ENCODE measurements around the gene CFHR5.
"Not testable (repeated sequence)": the region's sequence is repeated elsewhere in the genome, so short reads cannot be mapped to it uniquely, and the experiment has no call there.

Gene CFHR5

DNA sequence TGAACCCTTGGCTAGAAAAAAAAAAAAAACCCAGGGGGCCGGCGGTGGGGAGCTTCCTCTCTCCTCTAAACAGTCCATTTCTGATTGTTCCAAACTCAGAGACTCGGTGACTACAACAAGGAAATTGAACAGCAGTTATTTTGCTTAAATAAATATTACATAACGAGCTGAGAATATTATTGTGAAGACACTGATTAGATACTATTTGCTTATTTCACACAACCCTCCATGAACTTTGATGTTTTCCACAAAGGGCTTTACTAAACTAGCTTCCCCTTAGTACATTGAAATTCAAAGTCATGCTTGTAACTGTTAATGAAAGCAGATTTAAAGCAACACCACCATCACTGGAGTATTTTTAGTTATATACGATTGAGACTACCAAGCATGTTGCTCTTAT, at the start of gene CFHR5:
TSS of gene CFHR5 (plus strand) at position 279 of the 400 bp plus-strand sequence. CDS start at position 388, 109 bp downstream.
- no peak for DNase-seq (ENCODE audit: low read depth in 2 of 2)

DNA sequence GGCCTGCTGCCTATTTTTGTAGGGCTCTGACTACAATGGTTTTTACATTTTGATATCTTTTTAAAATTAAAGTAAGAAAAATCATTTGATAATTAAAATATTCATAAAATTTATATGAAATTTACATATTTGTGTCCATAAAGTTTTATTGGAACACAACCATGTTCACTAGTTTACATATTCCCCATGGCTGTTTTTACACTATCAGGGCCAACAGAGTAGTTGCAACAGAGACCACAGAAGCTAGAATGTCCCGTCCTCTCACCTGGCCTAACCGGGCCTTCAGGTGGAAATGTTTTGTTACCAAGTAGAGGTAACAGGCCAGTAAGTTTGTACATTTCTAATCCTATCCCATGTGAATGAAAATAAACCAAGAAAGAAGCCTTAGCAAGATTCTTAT, 44.5 kb upstream of the CFHR5 start:
- not testable (repeated sequence) for DNase-seq (ENCODE audit: low read depth in 2 of 2)

DNA sequence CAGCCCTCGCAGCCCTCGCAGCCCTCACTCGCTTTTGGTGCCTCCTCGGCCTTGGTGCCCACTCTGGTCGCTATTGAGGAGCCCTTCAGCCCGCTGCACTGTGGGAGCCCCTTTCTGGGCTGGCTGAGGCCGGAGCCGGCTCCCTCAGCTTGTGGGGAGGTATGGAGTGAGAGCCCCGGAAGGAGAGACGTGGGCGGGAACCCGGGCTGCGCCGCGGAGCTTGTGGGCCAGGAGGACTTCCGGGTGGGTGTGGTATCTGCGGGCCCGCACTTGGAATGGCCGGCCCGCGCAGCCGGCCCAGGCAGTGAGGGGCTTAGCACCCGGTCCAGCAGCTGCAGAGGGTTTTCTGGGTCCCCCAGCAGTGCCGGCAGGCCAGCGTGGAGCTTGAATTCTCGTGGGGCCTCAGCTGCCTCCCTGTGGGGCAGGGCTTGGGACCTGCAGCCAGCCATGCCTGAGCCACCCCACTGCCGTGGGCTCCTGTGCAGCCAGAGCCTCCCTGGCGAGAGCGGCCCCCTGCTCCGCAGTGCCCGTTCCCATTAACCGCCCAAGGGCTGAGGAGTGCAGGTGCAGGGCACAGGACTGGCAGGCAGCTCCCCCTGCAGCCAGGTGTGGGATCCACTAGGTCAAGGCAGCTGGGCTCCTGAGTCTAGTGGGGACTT, 43.7 kb upstream of the CFHR5 start:
- no peak for DNase-seq (ENCODE audit: low read depth in 2 of 2)

DNA sequence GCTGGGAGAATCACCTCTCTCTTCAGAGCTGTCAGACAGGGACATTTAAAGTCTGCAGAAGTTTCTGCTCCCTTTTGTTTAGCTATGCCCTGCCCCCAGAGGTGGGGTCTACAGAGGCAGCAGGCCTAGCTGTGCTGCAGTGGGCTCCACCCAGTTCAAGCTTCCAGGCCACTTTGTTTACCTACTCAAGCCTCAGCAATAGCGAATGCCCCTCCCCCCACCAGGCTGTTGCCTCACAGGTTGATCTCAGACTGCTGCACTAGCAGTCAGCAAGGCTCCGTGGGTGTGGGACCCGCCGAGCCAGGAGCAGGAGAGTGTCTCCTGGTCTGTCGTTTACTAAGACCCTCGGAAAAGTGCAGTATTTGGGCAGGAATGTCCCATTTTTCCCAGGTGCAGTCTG, 35.9 kb upstream of the CFHR5 start:
- not testable (repeated sequence) for DNase-seq (ENCODE audit: low read depth in 2 of 2)

DNA sequence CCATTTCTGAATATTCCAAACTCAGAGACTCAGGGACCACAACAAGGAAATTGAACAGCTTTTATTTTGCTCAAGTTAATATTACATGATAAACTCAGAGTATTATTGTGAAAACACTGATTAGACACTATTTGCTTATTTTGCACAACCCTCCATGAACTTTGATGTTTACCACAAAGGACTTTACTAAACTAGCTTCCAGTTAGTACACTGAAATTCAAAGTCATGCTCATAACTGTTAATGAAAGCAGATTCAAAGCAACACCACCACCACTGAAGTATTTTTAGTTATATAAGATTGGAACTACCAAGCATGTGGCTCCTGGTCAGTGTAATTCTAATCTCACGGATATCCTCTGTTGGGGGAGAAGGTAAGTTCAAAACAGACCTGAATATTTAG, 33.8 kb upstream of the CFHR5 start, which contains the start of gene CFHR2:
TSS of gene CFHR2 (plus strand) at position 171 of the 400 bp plus-strand sequence. CDS start at position 314, 143 bp downstream.
- not testable (repeated sequence) for DNase-seq (ENCODE audit: low read depth in 2 of 2)

DNA sequence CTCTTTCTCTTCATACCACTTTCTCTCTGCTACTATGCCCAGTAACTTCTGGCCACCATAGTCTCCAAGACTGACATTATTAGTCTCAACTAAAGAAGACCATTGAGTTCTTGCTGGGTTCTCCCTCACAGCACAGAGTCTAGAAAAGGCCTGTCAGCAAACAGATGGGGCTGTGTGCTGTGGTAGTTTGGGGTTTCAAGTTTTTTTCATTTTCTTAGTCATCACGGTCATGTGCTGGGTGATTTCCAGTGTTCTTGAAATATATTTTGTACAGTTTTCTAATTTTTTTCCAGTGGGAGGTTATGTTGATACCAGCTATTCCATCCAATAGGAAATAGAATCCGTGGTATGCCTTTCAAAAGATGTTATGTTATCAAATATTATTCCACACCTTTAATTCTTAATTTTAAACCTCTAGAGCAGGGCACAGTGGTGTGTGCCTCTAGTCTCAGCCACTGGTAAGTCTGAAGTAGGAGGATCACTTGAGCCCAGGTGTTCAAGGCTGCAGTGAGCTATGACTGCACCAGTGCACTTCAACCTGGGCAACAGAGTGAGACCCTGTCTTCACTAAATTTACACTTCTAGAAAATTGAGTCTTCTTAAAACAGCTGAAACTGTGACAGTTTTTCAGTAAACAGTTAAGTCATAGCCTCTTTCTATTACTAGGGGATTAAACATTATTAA, 25.5 kb upstream of the CFHR5 start:
- no peak for DNase-seq (ENCODE audit: low read depth in 2 of 2)

DNA sequence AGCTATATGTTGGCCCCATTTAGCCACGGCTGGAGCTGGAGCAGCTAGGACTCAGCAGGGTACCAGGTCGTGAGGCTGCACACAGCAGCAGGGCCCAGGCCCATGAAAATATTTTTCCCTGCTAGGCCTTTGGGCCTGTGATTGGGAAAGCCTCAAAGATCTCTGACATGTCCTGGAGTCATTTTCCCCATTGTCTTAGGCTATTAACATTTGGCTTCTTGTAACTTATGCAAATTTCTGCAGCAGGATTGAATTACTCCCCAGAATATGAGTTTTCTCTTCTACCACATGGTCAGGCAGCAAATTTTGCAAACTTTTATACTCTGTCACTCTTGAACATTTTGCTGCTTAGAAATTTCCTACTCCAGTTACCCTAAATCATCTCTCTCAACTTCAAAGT, 22.6 kb upstream of the CFHR5 start:
- DNase-seq (ENCODE audit: low read depth in 2 of 2), result no peak

DNA sequence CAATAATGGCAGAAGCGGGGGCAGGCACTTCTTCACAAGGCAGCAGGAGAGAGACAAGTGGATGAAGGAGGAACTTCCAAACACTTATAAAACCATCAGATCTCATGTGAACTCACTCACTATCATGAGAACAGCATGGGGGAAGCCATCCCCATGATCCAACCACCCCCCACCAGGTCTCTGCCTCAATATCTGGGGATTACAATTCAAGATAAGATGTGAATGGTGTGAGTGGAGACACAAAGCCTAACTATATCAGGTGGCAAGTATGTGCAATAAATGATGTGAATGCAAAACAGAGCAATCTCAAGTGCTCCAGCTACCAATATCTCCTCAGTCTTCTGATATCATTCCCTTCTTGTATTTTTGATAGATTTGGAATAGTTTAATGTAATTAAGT, 21.4 kb upstream of the CFHR5 start:
- DNase-seq (ENCODE audit: low read depth in 2 of 2), result no peak

DNA sequence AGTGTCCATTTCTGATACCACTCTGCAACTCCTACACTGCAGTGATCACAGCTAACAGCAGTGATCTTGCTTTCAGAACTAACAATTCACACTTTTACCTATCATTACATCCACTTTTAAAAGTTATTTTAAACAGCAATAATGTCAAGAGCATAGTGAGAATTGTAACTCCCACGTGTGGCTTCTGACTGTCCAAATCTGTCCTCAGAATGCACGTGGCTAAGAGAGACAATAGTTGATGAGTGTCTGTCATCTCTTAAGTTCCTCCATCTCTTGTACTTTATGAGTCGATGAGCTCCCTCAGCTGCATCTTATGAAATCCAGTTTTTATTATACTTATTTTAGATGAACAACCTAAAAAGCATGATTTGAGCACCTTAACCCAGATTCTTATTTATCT, 16.5 kb upstream of the CFHR5 start:
- no peak for DNase-seq (ENCODE audit: low read depth in 2 of 2)

DNA sequence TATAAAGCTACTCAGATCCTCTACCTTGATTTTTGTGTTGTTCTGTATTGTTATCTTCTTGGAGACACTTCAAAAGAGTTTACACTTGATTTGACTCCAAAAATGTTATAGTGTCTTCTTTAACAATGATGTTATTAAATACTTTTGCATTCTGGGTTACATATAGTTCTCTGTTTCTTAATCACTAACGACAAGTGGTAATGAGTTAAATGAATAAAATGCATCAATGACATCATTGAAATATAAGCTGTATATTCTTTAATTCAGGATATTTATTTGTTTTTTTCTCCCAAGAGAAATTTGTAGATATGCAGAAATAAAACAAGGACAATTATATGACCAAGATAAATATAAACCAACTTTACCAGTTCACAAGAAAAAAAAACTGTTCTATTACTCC, 7.2 kb upstream of the CFHR5 start:
- no peak for DNase-seq (ENCODE audit: low read depth in 2 of 2)

DNA sequence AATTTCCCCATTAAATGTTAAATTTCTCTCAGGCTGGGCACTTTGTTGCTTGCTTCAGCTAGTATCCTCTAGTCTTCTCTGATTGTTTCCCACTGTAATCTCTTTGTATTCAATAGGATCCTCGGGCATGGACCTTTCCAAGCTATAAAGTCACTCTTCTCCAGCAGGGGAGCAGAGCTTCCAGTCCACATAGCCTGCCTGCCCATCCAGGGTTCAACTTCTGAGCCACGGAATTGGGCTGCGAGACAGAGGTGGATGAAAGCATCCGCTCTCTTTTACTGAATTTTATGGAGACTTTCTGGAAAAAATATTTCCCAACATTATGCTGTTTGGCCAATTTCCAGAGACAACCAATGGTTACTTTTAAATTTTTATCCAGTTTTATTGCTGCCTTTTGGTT, 1.1 kb upstream of the CFHR5 start:
- no peak for DNase-seq (ENCODE audit: low read depth in 2 of 2)

DNA sequence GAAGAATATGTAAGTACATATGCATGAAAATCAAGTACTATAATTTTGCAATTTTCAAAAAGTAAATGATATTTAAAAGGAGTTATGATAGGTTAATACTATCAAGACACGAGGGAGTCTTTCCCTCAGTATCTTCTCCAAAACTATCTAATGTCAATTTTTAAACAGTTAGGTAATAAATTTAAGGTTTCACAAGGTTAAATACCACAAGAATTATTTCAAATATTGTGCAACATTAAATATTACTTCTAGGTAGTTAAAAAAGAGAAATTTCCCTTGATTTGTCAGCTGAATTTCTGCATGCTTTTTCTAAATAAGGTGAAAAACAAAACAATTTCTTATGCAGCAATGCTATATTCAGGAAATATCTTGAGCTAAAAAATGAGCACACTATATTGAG, 3.5 kb downstream of the CFHR5 start:
- DNase-seq (ENCODE audit: low read depth in 2 of 2), result no peak

DNA sequence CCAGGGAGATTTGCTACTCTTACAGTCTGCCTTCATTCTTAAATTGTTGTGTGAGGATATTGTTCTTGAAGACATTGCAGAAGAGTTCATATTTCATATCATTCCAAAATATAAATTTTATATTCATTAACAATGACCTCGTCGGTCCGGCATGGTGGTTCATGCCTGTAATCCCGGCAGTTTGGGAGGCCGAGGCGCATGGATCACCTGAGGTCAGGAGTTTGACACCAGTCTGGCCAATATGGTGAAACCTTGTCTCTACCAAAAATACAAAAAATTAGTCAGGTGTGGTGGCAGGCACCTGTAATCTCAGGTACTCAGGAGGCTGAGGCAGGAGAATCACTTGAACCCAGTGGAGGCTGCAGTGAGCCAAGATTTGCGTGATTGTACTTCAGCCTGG, 4.9 kb downstream of the CFHR5 start:
- not testable (repeated sequence) for DNase-seq (ENCODE audit: low read depth in 2 of 2)

DNA sequence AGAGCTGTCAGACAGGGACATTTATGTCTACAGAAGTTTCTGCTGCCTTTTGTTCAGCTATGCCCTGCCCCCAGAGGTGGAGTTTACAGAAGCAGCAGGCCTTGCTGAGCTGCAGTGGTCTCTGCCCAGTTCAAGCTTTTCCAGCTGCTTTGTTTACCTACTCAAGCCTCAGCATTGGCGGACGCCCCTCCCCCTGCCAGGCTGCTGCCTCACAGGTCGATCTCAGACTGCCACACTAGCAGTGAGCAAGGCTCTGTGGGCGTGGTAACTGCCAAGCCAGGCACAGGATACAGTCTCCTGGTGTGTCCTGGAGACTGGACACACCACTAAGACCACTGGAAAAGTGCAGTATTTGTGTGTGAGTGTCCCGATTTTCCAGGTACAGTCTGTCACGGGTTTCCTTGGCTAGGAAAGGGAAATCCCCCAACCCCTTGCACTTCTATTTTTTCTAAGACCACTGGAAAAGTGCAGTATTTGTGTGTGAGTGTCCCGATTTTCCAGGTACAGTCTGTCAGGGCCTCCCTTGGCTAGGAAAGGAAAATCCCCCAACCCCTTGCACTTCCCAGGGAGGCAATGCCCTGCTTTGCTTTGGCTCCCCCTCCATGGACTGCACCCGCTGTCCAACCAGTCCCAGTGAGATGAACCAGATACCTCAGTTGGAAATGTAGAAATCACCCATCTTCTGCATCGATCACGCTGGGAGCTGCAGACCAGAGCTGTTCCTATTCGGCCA, 14.7 kb downstream of the CFHR5 start:
- not testable (repeated sequence) for DNase-seq (ENCODE audit: low read depth in 2 of 2)

DNA sequence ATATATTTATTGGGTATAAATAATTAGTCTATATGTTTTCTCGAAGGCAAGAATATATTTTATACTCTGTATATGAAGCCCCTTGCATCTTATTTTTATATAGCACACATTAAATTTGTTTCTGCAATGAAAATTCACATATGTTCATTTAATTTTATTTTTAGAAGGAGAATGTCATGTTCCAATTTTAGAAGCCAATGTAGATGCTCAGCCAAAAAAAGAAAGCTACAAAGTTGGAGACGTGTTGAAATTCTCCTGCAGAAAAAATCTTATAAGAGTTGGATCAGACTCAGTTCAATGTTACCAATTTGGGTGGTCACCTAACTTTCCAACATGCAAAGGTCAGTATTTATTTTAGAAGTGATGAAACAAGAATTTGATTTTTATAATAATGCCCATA, 16.6 kb downstream of the CFHR5 start:
- DNase-seq (ENCODE audit: low read depth in 2 of 2), result no peak

DNA sequence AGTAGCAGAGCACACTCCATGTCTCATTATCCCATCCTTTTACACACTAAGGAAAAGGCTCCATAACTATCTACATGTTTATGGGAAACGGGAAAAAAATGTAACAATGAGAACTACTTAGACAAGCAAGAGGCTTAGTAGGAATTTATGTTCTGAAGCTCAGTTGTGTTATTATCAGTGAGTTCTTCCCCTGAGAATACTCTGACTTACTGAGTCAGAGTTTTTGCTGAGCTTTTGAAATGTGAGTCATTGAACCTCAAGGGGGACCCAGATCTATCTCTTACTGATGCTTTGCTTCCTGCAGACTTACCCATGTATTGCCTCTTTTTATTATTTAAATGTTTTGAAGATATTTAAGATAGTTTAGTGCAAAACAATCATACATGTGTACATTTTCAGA, 20.1 kb downstream of the CFHR5 start:
- DNase-seq (ENCODE audit: low read depth in 2 of 2), result no peak

DNA sequence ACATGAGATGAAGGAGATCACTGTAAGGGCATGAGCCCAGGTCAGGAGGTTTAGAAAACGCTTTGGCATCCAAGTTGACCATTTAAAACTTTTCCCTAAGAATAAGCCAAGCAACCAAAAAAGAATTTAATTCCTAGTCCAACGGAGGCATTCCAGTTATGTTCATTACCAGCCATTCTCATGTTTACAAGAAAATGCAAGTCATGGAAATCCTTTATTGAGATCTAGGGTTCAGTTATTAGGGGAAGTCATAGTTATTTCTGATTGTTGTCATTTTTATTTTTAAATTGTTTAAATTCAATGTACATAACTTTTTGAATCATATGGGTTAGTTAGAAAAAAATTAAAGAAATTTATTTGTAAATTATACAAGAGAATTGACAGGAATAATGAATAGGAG, 24.5 kb downstream of the CFHR5 start:
- no peak for DNase-seq (ENCODE audit: low read depth in 2 of 2)

DNA sequence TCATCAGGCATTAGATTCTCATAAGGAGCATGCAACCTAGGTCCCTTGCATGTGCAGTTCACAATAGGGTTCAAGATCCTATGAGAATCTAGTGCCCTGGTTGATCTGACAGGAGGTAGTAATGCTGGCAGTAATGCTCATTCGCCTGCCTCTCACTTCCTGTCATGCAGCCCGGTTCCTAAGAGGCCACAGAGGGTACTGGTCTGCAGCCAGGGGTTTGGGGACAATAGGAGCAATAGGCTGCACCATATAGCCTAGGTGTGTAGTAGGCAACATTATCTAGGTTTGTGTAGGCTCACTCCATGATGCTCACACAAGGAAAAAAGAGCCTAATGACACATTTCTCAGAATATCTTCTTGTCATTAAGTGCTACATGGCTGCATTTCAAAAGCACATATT, 25.8 kb downstream of the CFHR5 start:
- DNase-seq (ENCODE audit: low read depth in 2 of 2), result no peak

DNA sequence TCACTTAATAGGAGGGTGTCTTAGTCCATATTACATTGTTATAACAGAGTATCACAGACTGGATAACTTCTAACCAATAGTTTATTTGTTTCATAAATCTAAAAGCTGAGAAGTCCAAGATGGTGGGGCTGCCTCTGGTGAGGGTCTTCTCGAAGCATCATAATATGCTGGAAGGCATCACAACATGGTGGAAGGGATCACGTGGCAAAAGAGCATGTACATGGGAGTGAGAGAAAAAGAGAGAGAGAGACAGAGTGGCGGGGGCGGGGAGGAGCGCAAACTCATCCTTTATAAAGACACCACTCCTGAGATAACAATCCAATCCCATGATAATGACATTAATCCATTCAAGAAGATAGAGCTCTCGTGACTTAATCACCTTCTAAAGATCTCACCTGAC, 31.5 kb downstream of the CFHR5 start:
- DNase-seq (ENCODE audit: low read depth in 2 of 2), result no peak

DNA sequence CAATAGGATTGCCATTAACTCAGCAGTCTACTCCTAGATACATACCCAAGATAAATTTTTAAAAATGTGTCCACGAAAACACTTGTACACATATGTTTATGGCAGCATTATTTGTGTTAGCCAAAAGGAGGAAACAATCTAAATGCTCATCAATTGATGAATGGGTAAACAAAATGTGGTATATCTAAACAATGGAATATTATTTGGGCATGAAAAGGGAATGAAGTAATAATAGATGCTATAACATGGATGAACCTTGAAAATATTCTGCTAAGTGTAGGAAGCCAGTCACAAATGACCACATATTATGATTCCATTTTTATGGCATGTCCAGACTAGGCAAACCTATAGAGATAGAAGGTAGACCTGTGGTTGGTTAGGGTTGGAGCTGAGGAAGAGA, 34.3 kb downstream of the CFHR5 start:
- no peak for DNase-seq (ENCODE audit: low read depth in 2 of 2)

DNA sequence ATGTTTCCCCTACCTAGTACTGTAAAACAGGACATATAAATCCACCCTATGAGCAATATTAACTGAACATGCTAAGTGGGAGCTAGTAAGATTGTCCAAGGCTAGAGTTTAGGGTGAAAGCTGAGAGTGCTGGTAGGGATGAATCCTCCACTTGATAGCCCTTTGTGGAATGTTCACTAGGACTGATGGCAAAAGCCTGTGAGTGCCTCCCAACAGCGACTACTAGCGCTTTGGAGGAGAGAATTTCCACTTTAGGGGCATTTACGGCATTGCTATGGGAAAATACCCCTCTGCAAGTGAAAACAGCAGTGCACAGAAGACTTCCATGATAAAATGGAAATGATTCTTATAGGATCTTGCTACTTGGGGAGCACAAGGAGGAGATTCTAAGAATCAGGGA, 35.9 kb downstream of the CFHR5 start:
- no peak for DNase-seq (ENCODE audit: low read depth in 2 of 2)

DNA sequence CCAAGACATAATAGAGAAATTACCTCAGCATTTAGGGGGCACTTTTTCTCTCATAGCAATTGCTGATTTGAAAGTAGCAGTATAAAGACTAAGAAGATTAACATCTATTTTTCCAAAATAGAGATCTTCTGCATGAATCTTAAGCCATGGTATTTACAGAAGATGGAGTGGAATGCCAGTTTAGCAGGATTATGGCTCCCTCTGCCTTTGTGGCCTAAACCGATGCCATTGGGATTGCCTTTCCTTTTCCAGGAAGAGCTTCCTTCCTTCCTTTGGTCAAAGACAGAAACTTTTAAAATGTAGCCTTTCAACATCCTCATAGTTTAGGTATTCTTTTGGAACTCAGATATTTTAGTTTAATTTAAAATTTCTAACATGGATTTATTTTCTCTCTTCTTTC, 39.4 kb downstream of the CFHR5 start:
- DNase-seq (ENCODE audit: low read depth in 2 of 2), result no peak

DNA sequence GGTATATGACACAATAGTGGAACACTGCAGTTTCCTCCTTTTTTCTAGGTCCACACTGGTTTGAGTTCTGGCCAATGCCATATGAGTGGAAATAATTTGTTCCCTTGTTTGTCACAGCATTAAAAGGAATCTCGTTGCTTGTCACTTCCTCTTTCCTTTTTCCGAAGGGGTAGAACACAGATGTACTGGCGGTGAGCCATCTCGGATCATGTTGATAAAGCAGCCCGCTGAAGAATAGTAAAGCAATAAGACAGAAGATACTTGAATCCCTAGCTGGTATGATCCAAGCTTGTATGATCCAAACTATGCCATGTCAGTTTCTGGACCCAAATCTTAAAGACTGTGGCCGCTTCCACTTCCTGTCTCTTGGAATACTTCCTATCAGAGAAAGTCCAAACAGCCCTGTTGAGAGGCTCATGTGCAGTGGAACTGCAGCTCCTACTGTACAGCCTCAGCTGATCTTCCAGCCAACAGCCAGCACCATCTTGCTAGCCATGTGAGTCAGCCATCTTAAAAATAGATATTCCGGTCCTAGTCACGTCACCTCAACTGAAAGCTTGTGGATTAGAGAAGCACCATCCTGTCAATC, 40.3 kb downstream of the CFHR5 start:
- no peak for DNase-seq (ENCODE audit: low read depth in 2 of 2)

Data from stimulated activated CD4-positive, alpha-beta T cell treated with anti-CD3 and anti-CD28 coated beads, Interleukin-4, amount 100 ng/mL, for 48 hours (primary cell).